PC-3 (cell line): ENCODE measurements around the gene ZNF43. TPM values are rescaled to one million over a fixed set of nuclear protein-coding genes. Genes with fewer than 3 reads are reported as not detected.
"Not testable (repeated sequence)": the region's sequence is repeated elsewhere in the genome, so short reads cannot be mapped to it uniquely, and the experiment has no call there.

Experiments used
- ATAC-seq: fragments of 200-7000 bp; cut with Tn5 transposase; 2 replicates; pipeline ENCODE4 v1.9.1; 2020; ENCODE audit warnings: mild to moderate bottlenecking, moderate library complexity
- BruUV-seq: library from RNA; stranded (reverse); fragments of 400-500 nt; replicated peaks from 2 replicates; lab custom pipeline; 2021; lab: Mats Ljungman, UMichigan
- CTCF ChIA-PET: fragments of 300-600 bp; sonication (Branson Sonifier 250); formaldehyde crosslinking; loops from one replicate; lab custom pipeline; 2022; ENCODE audit warnings: antibody characterized with exemption; lab: Charles Lee
- POLR2A ChIA-PET: fragments of 300-600 bp; sonication (Branson Sonifier 250); formaldehyde crosslinking; loops from one replicate; lab custom pipeline; 2022; ENCODE audit warnings: antibody characterized with exemption; ENCODE audit not compliant: unreplicated experiment; lab: Charles Lee
- DNase-seq: peaks from one replicate; pipeline ENCODE4 v3.0.0-alpha.2; 2015
- H2AFZ ChIP-seq: fragments of 300-600 bp; sonication (generic); 2 replicates; pipeline ENCODE4 v1.6.0; 2016; ENCODE audit warnings: antibody characterized with exemption, low read length
- H3F3A ChIP-seq: fragments of 300-600 bp; sonication (generic); one replicate; pipeline ENCODE4 v1.6.0; 2017; ENCODE audit warnings: antibody characterized with exemption, low read length, control low read depth, mild to moderate bottlenecking; ENCODE audit not compliant: unreplicated experiment
- H3K27ac ChIP-seq: fragments of 300-600 bp; sonication (generic); 2 replicates; pipeline ENCODE4 v1.5.1; 2016; ENCODE audit warnings: mild to moderate bottlenecking, low read length
- H3K27me3 ChIP-seq: fragments of 300-600 bp; sonication (generic); 2 replicates; pipeline ENCODE4 v1.6.1; 2016; ENCODE audit warnings: low read length, mixed read lengths
- H3K36me3 ChIP-seq: fragments of 300-600 bp; sonication (generic); 2 replicates; pipeline ENCODE4 v1.6.1; 2016; ENCODE audit warnings: low read depth, mixed run types, low read length, mixed read lengths
- H3K4me1 ChIP-seq: fragments of 300-600 bp; sonication (generic); 2 replicates; pipeline ENCODE4 v1.5.1; 2016; ENCODE audit warnings: low read length; ENCODE audit not compliant: insufficient read depth
- H3K4me2 ChIP-seq: fragments of 300-600 bp; sonication (generic); 2 replicates; pipeline ENCODE4 v1.6.0; 2016; ENCODE audit warnings: low read length
- H3K4me3 ChIP-seq: fragments of 300-600 bp; sonication (generic); 2 replicates; pipeline ENCODE4 v1.5.1; 2016; ENCODE audit warnings: mild to moderate bottlenecking, low read length, mixed read lengths
- H3K79me2 ChIP-seq: fragments of 300-600 bp; sonication (generic); 2 replicates; pipeline ENCODE4 v1.6.1; 2017; ENCODE audit warnings: low read length, mixed read lengths
- H3K9ac ChIP-seq: fragments of 300-600 bp; sonication (generic); 2 replicates; pipeline ENCODE4 v1.6.0; 2016; ENCODE audit warnings: mild to moderate bottlenecking, low read length
- H3K9me2 ChIP-seq: fragments of 300-600 bp; sonication (generic); replicated peaks from 2 replicates; pipeline ENCODE4 v1.6.1; 2016; ENCODE audit warnings: mixed run types, low read length, mixed read lengths
- H3K9me3 ChIP-seq: fragments of 300-600 bp; sonication (generic); 2 replicates; pipeline ENCODE4 v1.6.1; 2016; ENCODE audit warnings: low read length, mixed read lengths
- H4K20me1 ChIP-seq: fragments of 300-600 bp; sonication (generic); 2 replicates; pipeline ENCODE4 v1.6.1; 2016; ENCODE audit warnings: low read length, mixed read lengths
- CTCF ChIP-seq: fragments of 300-600 bp; sonication (generic); conservative IDR thresholded peaks from 2 replicates; pipeline ENCODE4 v1.5.1; 2017; ENCODE audit warnings: antibody characterized with exemption, low read depth, mild to moderate bottlenecking, low read length
- EZH2 ChIP-seq: fragments of 300-600 bp; sonication (generic); IDR thresholded peaks from one replicate; pipeline ENCODE4 v1.6.1; 2017; ENCODE audit warnings: antibody characterized with exemption, mild to moderate bottlenecking, low read length; ENCODE audit not compliant: unreplicated experiment
- EZH2phosphoT487 ChIP-seq: fragments of 300-600 bp; sonication (generic); IDR thresholded peaks from 2 replicates; pipeline ENCODE4 v1.6.1; 2018; ENCODE audit warnings: mild to moderate bottlenecking, antibody characterized with exemption, low read length, borderline replicate concordance
- intact Hi-C: fragments of 100-400 bp; cut with micrococcal nuclease; formaldehyde crosslinking; loops from 2 replicates; pipeline ENCODE4 v1.9.0; 2023
- total RNA-seq: library from RNA; depleted of rRNA; stranded (reverse); fragments of >200 nt; gene quantifications from 2 replicates; pipeline ENCODE4 v1.2.3, GENCODE V29; 2014

Gene ZNF43
- total RNA-seq, 1 experiment from 2014 or later = 1.9 TPM

GRCh38 chr19:21878646-21879045, 42.7 kb upstream of the ZNF43 start:
- Histone ChIP-seq H3K9me3 (peaks cover 10% of the 10 kb centered on the region; the same call in 1 of the 2 replicates), H3F3A (no peaks in the 10 kb centered on the region), H3K4me1 (no peaks in the 10 kb centered on the region), H3K4me2 (no peak overlapping the region), H3K27ac (no peak overlapping the region), H2AFZ (no peak overlapping the region), H3K36me3 (no peaks in the 10 kb centered on the region), H3K27me3 (no peaks in the 10 kb centered on the region), H3K9ac (no peak overlapping the region), H3K9me2 (no peaks in the 10 kb centered on the region), H3K4me3 (no peak overlapping the region), H3K79me2 (no peaks in the 10 kb centered on the region), H4K20me1 (no peaks in the 10 kb centered on the region)
- no peak for DNase-seq
- CTCF ChIA-PET = no interaction called here
- intact Hi-C loops = no loop called here
- BruUV-seq = no TSS peak
- no peak for ATAC-seq
- POLR2A ChIA-PET = no interaction called here
- no peak for TF ChIP-seq EZH2phosphoT487
- no peak for TF ChIP-seq EZH2
- no peak for TF ChIP-seq CTCF

- Histone ChIP-seq H3K79me2 (no peaks in the 10 kb centered on the region), H3K9me2 (no peaks in the 10 kb centered on the region), H4K20me1 (no peaks in the 10 kb centered on the region), H3K27me3 (no peaks in the 10 kb centered on the region), H3F3A (no peaks in the 10 kb centered on the region), H3K36me3 (no peaks in the 10 kb centered on the region), H3K9me3 (peaks cover 6% of the 10 kb centered on the region; the same call in 1 of the 2 replicates), H3K4me1 (no peaks in the 10 kb centered on the region), H3K9ac (no peak overlapping the region), H3K27ac (no peak overlapping the region), H3K4me3 (no peak overlapping the region), H3K4me2 (no peak overlapping the region), H2AFZ (no peak overlapping the region)
- ATAC-seq (no peak), DNase-seq (no peak)
- no TSS peak for BruUV-seq
- intact Hi-C loops = no loop called here
- ChIA-PET CTCF (no interaction called here), POLR2A (no interaction called here)
- TF ChIP-seq CTCF (no peak), EZH2 (no peak), EZH2phosphoT487 (no peak)
Measured at GRCh38 chr19:21877976-21878375, 42.0 kb upstream of the ZNF43 start.

GRCh38 chr19:21876608-21877007, 40.6 kb upstream of the ZNF43 start:
- POLR2A ChIA-PET, H3F3A ChIP-seq, H3K27me3 ChIP-seq, DNase-seq, H3K9ac ChIP-seq, H3K9me3 ChIP-seq, H2AFZ ChIP-seq, H3K79me2 ChIP-seq, H3K4me3 ChIP-seq, H3K27ac ChIP-seq, H4K20me1 ChIP-seq, BruUV-seq, CTCF ChIA-PET, H3K9me2 ChIP-seq, H3K4me2 ChIP-seq, H3K4me1 ChIP-seq, H3K36me3 ChIP-seq, intact Hi-C loops, ATAC-seq: not testable (repeated sequence)
